Loucy (cell line): ENCODE results near the gene ITIH1.

Source experiments
- H2AFZ ChIP-seq: fragments of 200-600 bp; sonication (generic); 2 replicates; pipeline ENCODE4 v1.6.0; 2016; ENCODE audit warnings: antibody characterized with exemption, mild to moderate bottlenecking, low read length, moderate library complexity
- H3F3A ChIP-seq: fragments of 200-600 bp; 2 replicates; pipeline ENCODE4 v1.6.0; 2016; ENCODE audit warnings: antibody characterized with exemption, low read depth, mild to moderate bottlenecking
- H3K27me3 ChIP-seq: fragments of 200-600 bp; sonication (generic); 2 replicates; pipeline ENCODE4 v1.6.1; 2014; ENCODE audit warnings: low read length, mild to moderate bottlenecking; ENCODE audit not compliant: insufficient read depth, poor library complexity, severe bottlenecking
- H3K36me3 ChIP-seq: fragments of 200-600 bp; sonication (generic); 2 replicates; pipeline ENCODE4 v1.6.1; 2016; ENCODE audit warnings: low read length; ENCODE audit not compliant: insufficient read depth
- H3K4me1 ChIP-seq: fragments of 200-600 bp; sonication (generic); 2 replicates; pipeline ENCODE4 v1.5.1; 2014; ENCODE audit warnings: low read length, mild to moderate bottlenecking; ENCODE audit not compliant: insufficient read depth, poor library complexity, severe bottlenecking
- H3K4me2 ChIP-seq: fragments of 200-600 bp; sonication (generic); 2 replicates; pipeline ENCODE4 v1.6.0; 2014; ENCODE audit warnings: antibody characterized with exemption, low read length, low read depth, mild to moderate bottlenecking; ENCODE audit not compliant: poor library complexity, severe bottlenecking
- H3K4me3 ChIP-seq: fragments of 200-600 bp; sonication (generic); 2 replicates; pipeline ENCODE4 v1.5.1; 2014; ENCODE audit warnings: low read length, mild to moderate bottlenecking, mixed read lengths; ENCODE audit not compliant: poor library complexity, severe bottlenecking
- H3K79me2 ChIP-seq: fragments of 200-600 bp; sonication (generic); 2 replicates; pipeline ENCODE4 v1.6.1; 2014; ENCODE audit warnings: low read length; ENCODE audit not compliant: insufficient read depth
- H3K9ac ChIP-seq: fragments of 200-600 bp; sonication (generic); 2 replicates; pipeline ENCODE4 v1.6.0; 2014; ENCODE audit warnings: mild to moderate bottlenecking, low read depth, low read length, moderate library complexity; ENCODE audit not compliant: poor library complexity, severe bottlenecking
- H3K9me2 ChIP-seq: fragments of 200-600 bp; sonication (generic); replicated peaks from 2 replicates; pipeline ENCODE4 v1.6.1; 2016; ENCODE audit warnings: low read depth, low read length, mixed read lengths
- H3K9me3 ChIP-seq: fragments of 200-600 bp; sonication (generic); 2 replicates; pipeline ENCODE4 v1.6.1; 2014; ENCODE audit warnings: mild to moderate bottlenecking, antibody characterized with exemption, low read length, low read depth; ENCODE audit not compliant: insufficient read depth
- H4K20me1 ChIP-seq: fragments of 200-600 bp; sonication (generic); 2 replicates; pipeline ENCODE4 v1.6.0; 2014; ENCODE audit warnings: antibody characterized with exemption, low read length, mild to moderate bottlenecking; ENCODE audit not compliant: insufficient read depth, poor library complexity, severe bottlenecking
- EZH2phosphoT487 ChIP-seq: fragments of 200-600 bp; IDR thresholded peaks from 2 replicates; pipeline ENCODE4 v1.6.1; 2018; ENCODE audit warnings: antibody characterized with exemption, mild to moderate bottlenecking, moderate library complexity, borderline replicate concordance
- TF ChIP-seq, protein P1 (sequence below): fragments of 200-600 bp; sonication (generic); conservative IDR thresholded peaks from 2 replicates; pipeline ENCODE4 v1.5.1; 2014; ENCODE audit warnings: mild to moderate bottlenecking, antibody characterized with exemption, low read length

The ITIH1 gene

GRCh38 chr3:52829906-52830463, 52.6 kb downstream of the ITIH1 start:
- no peak overlapping the region for H2AFZ ChIP-seq
- no peaks in the 10 kb centered on the region for H4K20me1 ChIP-seq
- no peaks in the 10 kb centered on the region for H3K4me1 ChIP-seq
- no peaks in the 10 kb centered on the region for H3F3A ChIP-seq
- H3K27me3 ChIP-seq = no peaks in the 10 kb centered on the region
- no peaks in the 10 kb centered on the region for H3K79me2 ChIP-seq
- H3K4me2 ChIP-seq = no peak overlapping the region
- no peaks in the 10 kb centered on the region for H3K9me3 ChIP-seq
- TF ChIP-seq EZH2phosphoT487 = no peak
- TF ChIP-seq, protein P1, sequence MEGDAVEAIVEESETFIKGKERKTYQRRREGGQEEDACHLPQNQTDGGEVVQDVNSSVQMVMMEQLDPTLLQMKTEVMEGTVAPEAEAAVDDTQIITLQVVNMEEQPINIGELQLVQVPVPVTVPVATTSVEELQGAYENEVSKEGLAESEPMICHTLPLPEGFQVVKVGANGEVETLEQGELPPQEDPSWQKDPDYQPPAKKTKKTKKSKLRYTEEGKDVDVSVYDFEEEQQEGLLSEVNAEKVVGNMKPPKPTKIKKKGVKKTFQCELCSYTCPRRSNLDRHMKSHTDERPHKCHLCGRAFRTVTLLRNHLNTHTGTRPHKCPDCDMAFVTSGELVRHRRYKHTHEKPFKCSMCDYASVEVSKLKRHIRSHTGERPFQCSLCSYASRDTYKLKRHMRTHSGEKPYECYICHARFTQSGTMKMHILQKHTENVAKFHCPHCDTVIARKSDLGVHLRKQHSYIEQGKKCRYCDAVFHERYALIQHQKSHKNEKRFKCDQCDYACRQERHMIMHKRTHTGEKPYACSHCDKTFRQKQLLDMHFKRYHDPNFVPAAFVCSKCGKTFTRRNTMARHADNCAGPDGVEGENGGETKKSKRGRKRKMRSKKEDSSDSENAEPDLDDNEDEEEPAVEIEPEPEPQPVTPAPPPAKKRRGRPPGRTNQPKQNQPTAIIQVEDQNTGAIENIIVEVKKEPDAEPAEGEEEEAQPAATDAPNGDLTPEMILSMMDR = no peak
- no peak overlapping the region for H3K9ac ChIP-seq
- H3K9me2 ChIP-seq = no peaks in the 10 kb centered on the region
- H3K36me3 ChIP-seq = no peaks in the 10 kb centered on the region; the same call in 1 of the 2 replicates
- H3K4me3 ChIP-seq = no peak overlapping the region

DNA sequence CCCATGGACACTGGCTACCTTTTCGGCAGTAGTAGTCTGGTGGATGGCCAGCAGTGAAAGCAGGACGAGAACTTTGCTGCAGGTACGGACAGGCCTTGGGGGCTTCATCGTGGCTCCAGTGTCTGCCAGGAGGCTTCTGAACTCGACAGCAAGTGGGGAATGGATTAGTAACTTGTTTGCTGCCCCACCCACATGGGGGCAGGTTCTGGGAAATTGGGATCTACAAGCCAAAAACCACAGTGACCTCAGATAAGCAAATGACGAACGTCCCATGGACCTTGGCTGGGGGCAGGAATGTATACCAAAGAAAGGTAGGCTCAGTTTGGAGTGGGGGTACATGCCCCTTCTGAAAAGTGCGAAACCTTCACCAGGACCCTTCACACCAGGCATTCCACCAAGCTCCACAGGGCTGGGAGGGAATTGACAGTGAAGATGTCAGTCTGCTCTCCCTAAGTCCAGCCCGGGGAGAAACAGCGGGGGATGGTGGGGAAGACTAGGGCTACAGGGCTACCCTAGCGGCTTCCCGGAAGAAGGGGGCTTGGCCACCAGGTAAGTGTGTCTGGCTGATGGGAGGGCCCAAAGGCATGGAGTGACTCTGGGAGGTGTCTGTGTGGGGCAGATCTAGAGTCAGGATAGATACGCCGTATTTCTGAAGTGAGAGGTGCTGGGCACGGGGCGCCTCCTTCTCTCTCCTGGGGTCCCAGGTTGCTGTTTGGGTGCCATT, 53.3 kb downstream of the ITIH1 start, which contains the start of gene ITIH4:
TSS of gene ITIH4 (minus strand) at position 138 of the 724 bp plus-strand sequence. CDS start at position 108, 30 bp downstream.
- H2AFZ ChIP-seq = no peak within 1 kb of the TSS
- no peaks in the 10 kb centered on the region for H3K9me2 ChIP-seq
- TF ChIP-seq, protein P1 = no peak
- TF ChIP-seq EZH2phosphoT487 = no peak
- no peak within 1 kb of the TSS for H3K4me2 ChIP-seq
- H3K27me3 ChIP-seq = no peaks in the 10 kb centered on the region
- H3K9me3 ChIP-seq = no peaks in the 10 kb centered on the region
- H3K4me3 ChIP-seq = no peak within 1 kb of the TSS
- H3K36me3 ChIP-seq = peaks cover 3% of the 10 kb centered on the region; the same call in 1 of the 2 replicates
- H4K20me1 ChIP-seq = no peaks in the 10 kb centered on the region
- H3F3A ChIP-seq = no peaks in the 10 kb centered on the region
- no peaks in the 10 kb centered on the region for H3K4me1 ChIP-seq
- no peaks in the 10 kb centered on the region for H3K79me2 ChIP-seq
- no peak within 1 kb of the TSS for H3K9ac ChIP-seq

DNA sequence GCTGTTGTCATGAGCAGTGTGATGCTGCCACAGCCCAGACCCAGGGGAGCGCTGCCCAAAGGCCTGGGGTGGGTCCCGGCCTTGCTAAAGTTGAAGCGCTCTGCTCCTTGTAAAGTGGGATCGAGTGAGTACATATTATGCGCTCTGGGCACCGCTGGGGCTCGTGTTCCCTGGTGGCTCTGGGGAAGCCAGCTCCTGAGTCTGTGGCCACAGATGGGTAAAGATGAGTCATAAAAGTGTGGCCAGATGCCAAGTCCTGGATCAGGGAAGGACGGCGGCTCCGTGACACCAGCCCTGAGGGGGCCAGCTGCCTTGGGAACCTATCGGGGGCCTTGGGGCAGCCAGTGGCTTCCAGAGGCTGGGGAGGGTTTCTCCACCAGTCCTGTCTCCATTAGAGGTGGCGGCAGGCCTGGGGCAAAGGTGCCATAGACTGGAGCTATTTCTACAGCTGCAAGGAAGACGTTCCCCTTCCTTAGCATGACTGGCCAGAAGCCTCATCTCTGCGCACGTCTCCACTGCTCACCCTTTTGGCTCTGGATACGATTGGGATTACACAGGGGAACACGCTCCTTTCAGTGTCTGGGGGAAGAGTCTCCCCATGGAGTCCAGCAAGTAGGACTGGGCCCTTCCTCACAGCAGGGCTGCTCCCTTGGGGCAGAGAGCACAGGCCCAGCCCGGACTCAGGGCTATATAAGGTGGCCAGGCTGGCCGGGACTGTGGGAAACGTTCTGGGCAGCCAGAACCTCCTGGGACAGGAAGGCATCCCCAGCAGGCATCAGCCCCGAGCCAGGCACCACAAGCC, 54.3 kb downstream of the ITIH1 start:
- Histone ChIP-seq H3K9me3 (no peaks in the 10 kb centered on the region), H3K27me3 (no peaks in the 10 kb centered on the region), H3K4me1 (no peaks in the 10 kb centered on the region), H3F3A (no peaks in the 10 kb centered on the region), H3K4me3 (no peak overlapping the region), H4K20me1 (no peaks in the 10 kb centered on the region), H3K36me3 (peaks cover 3% of the 10 kb centered on the region; the same call in 1 of the 2 replicates), H3K79me2 (no peaks in the 10 kb centered on the region), H3K9me2 (no peaks in the 10 kb centered on the region), H3K9ac (no peak overlapping the region), H2AFZ (no peak overlapping the region), H3K4me2 (no peak overlapping the region)
- TF ChIP-seq, protein P1 = no peak
- TF ChIP-seq EZH2phosphoT487 = no peak
